A673 (cell line): ENCODE data around the gene CYP2R1. TPM values are rescaled to one million over a fixed set of nuclear protein-coding genes. Genes with fewer than 3 reads are reported as not detected.
"Not testable (repeated sequence)": the region's sequence is repeated elsewhere in the genome, so short reads cannot be mapped to it uniquely, and the experiment has no call there.

Source experiments
- BruUV-seq: library from RNA; stranded (reverse); fragments of 400-500 nt; replicated peaks from 2 replicates; lab custom pipeline; 2021; lab: Mats Ljungman, UMichigan
- CTCF ChIA-PET: fragments of 300-600 bp; sonication (Branson Sonifier 250); formaldehyde crosslinking; loops from one replicate; lab custom pipeline; 2022; ENCODE audit warnings: antibody characterized with exemption; lab: Charles Lee
- POLR2A ChIA-PET: fragments of 300-600 bp; sonication (Branson Sonifier 250); formaldehyde crosslinking; loops from one replicate; lab custom pipeline; 2022; ENCODE audit warnings: antibody characterized with exemption; ENCODE audit not compliant: low non-redundant PET; lab: Charles Lee
- DNase-seq: peaks from one replicate; pipeline ENCODE4 v3.0.0-alpha.2; 2015; ENCODE audit warnings: low spot score
- H3K27ac ChIP-seq: fragments of 200-600 bp; sonication (generic); 2 replicates; pipeline ENCODE4 v1.5.1; 2016; ENCODE audit warnings: mixed run types, low read depth, mild to moderate bottlenecking, mixed read lengths, antibody characterized with exemption, low read length; ENCODE audit not compliant: poor library complexity, severe bottlenecking
- H3K27me3 ChIP-seq: fragments of 200-600 bp; sonication (generic); replicated peaks from 2 replicates; pipeline ENCODE4 v1.6.1; 2017; ENCODE audit warnings: mixed run types, low read depth, mild to moderate bottlenecking, mixed read lengths, antibody characterized with exemption, low read length; ENCODE audit not compliant: insufficient read depth, poor library complexity
- H3K36me3 ChIP-seq: fragments of 200-600 bp; sonication (generic); 2 replicates; pipeline ENCODE4 v1.6.1; 2016; ENCODE audit warnings: mixed run types, mild to moderate bottlenecking, mixed read lengths, antibody characterized with exemption, low read length; ENCODE audit not compliant: insufficient read depth, poor library complexity, severe bottlenecking
- H3K4me1 ChIP-seq: fragments of 200-600 bp; sonication (generic); 2 replicates; pipeline ENCODE4 v1.6.1; 2017; ENCODE audit warnings: mixed run types, mild to moderate bottlenecking, mixed read lengths, antibody characterized with exemption, low read length; ENCODE audit not compliant: insufficient read depth, poor library complexity, severe bottlenecking
- H3K4me3 ChIP-seq: fragments of 200-600 bp; sonication (generic); 2 replicates; pipeline ENCODE4 v1.5.1; 2016; ENCODE audit warnings: low read depth, mixed run types, mild to moderate bottlenecking, mixed read lengths, low read length; ENCODE audit not compliant: poor library complexity, severe bottlenecking
- H3K9me3 ChIP-seq: fragments of 200-600 bp; sonication (generic); 2 replicates; pipeline ENCODE4 v1.6.1; 2016; ENCODE audit warnings: mixed run types, low read depth, mild to moderate bottlenecking, mixed read lengths, antibody characterized with exemption, low read length; ENCODE audit not compliant: poor library complexity, severe bottlenecking
- CTCF ChIP-seq: fragments of 300-800, 200-600 bp; sonication (generic); conservative IDR thresholded peaks from 2 replicates; pipeline ENCODE4 v1.5.1; 2017; ENCODE audit warnings: low read depth, mild to moderate bottlenecking, antibody characterized with exemption, low read length, moderate library complexity, mixed read lengths
- EZH2 ChIP-seq: fragments of 200-600 bp; sonication (generic); IDR thresholded peaks from 2 replicates; pipeline ENCODE4 v1.6.1; 2017; ENCODE audit warnings: borderline replicate concordance, low read depth, mild to moderate bottlenecking, mixed read lengths, antibody characterized with exemption, low read length; ENCODE audit not compliant: poor library complexity, severe bottlenecking
- intact Hi-C: fragments of 100-400 bp; cut with micrococcal nuclease; formaldehyde crosslinking; loops from one replicate; pipeline ENCODE4 v1.10.0; 2022; ENCODE audit not compliant: unreplicated experiment
- total RNA-seq: library from RNA; stranded (reverse); gene quantifications from 2 replicates; pipeline ENCODE4 v1.2.3, GENCODE V29; 2021

Gene CYP2R1
- total RNA-seq, 1 experiment from 2014 or later, result 17.6 TPM

GRCh38 chr11:14873632-14874031 lies 18.4 kb downstream of the CYP2R1 start:
- H3K27ac ChIP-seq, result no peak overlapping the region
- DNase-seq, result no peak
- H3K4me1 ChIP-seq, result no peaks in the 10 kb centered on the region
- H3K4me3 ChIP-seq, result no peak overlapping the region
- H3K36me3 ChIP-seq, result peaks cover 3% of the 10 kb centered on the region
- no peaks in the 10 kb centered on the region for H3K27me3 ChIP-seq
- no peak for TF ChIP-seq CTCF
- TF ChIP-seq EZH2, result no peak
- intact Hi-C loops, result no loop called here
- CTCF ChIA-PET, result no interaction called here
- BruUV-seq, result no TSS peak
- POLR2A ChIA-PET, result no interaction called here
- H3K9me3 ChIP-seq, result no peaks in the 10 kb centered on the region

- TF ChIP-seq EZH2 (no peak), CTCF (no peak)
- Histone ChIP-seq H3K27ac (no peak overlapping the region), H3K27me3 (no peaks in the 10 kb centered on the region), H3K4me1 (peaks cover 8% of the 10 kb centered on the region), H3K9me3 (no peaks in the 10 kb centered on the region), H3K36me3 (no peaks in the 10 kb centered on the region), H3K4me3 (no peak overlapping the region)
- ChIA-PET POLR2A (no interaction called here), CTCF (no interaction called here)
- intact Hi-C loops, result no loop called here
- BruUV-seq, result no TSS peak
- DNase-seq, result no peak
Observed at GRCh38 chr11:14872032-14872431, 20.0 kb downstream of the CYP2R1 start.

- DNase-seq, H3K27ac ChIP-seq, CTCF ChIA-PET, intact Hi-C loops, POLR2A ChIA-PET, H3K9me3 ChIP-seq, H3K4me3 ChIP-seq, H3K36me3 ChIP-seq, H3K4me1 ChIP-seq, BruUV-seq, H3K27me3 ChIP-seq: not testable (repeated sequence)
Observed at GRCh38 chr11:14863775-14864174, 28.3 kb downstream of the CYP2R1 start.

- POLR2A ChIA-PET, result no interaction called here
- intact Hi-C loops, result no loop called here
Observed at GRCh38 chr11:14861680-14862079, 30.4 kb downstream of the CYP2R1 start.

More at GRCh38 chr11:14861680-14862079, 30.4 kb downstream of the CYP2R1 start:
- no peak overlapping the region for H3K4me3 ChIP-seq
- no peak for DNase-seq
- no peaks in the 10 kb centered on the region for H3K36me3 ChIP-seq
- BruUV-seq, result no TSS peak
- peaks cover 5% of the 10 kb centered on the region for H3K4me1 ChIP-seq
- no peaks in the 10 kb centered on the region for H3K9me3 ChIP-seq
- H3K27ac ChIP-seq, result no peak overlapping the region
- no peak for TF ChIP-seq CTCF
- TF ChIP-seq EZH2, result no peak
- H3K27me3 ChIP-seq, result no peaks in the 10 kb centered on the region
- CTCF ChIA-PET, result no interaction called here
